Activated CD4-positive, alpha-beta T cell treated with anti-CD3 and anti-CD28 coated beads, Interleukin-2, amount 50 U/mL, for 48 hours (primary cell): ENCODE measurements around the gene ITPRID1.
A peak's percentile ranks its signal among the peaks of the same experiment; 100 is the strongest.
"Not testable (repeated sequence)": the region's sequence is repeated elsewhere in the genome, so short reads cannot be mapped to it uniquely, and the experiment has no call there.

ENCODE experiments used
- DNase-seq, 2 experiments: peaks; one replicate each; pipeline ENCODE4 v3.0.0-alpha.2; 2020

The ITPRID1 gene

DNA sequence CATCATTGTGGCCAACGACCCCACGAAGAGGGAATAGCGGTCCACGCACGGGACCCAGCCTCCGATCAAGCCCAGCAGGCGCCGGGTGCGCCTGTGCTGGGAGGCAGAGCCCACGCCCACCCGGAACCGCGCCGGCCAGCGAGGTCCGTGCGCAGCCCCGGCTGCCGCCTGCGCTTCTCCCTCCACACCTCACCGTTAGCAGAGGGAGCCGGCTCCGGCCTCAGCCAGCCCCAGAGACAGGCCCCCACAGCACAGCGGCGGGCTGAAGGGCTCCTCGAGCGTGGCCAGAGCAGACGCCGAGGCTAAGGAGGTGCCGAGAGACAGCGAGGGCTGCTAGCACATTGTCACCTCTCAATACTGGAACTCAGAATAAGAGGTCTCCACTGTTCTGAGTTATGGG lies 3.6 kb downstream of the ITPRID1 start:
- DNase-seq, result no peak

DNA sequence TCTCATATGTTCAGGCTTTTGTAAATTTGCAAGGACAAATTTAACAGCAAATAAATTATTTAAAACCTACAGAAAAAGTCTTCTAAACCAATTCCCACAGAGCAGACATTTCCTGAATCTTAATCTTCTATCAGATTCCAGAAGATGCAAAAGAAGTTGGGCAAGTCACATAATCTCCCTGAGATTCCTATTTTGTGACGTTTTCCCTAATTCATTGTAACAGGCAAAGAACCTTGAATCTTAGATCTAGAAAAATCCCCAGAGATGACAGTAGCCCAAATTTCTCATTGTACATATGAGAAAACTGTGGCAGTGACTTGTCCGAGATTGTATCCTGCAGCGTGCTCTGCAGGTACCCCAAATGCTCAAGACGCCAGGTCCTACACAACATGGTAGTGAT lies 4.9 kb downstream of the ITPRID1 start:
- no peak for DNase-seq

DNA sequence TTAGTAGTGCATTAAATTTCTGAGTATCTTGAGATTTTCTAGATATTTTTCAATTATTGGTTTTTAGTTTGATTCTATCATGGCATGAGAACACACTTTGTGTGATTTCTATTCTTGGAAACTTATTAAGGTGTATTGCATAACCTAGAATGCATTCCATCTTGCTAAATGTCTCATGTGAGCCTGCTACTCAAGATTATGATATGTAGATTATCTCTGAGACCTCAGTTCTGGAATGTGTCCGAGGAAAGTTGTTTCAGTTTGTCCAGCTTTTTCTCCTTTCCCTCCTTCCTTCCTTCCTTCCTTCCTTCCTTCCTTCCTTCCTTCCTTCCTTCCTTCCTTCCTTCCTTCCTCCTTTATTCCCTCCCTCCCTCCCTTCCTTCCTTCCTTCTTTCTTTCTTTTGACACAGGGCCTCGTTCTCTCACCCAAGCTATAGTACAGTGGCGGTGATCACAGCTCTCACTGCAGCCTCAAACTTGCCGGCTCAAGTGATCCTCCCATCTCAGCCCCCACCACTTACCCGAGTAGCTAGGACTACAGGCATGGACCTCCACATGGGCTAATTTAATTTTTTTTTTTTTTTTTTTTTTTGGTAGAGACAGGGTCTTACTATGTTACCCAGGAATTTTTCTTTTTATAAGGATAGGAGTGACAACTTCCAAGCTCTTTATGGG lies 7.6 kb downstream of the ITPRID1 start:
- DNase-seq, result no peak

DNA sequence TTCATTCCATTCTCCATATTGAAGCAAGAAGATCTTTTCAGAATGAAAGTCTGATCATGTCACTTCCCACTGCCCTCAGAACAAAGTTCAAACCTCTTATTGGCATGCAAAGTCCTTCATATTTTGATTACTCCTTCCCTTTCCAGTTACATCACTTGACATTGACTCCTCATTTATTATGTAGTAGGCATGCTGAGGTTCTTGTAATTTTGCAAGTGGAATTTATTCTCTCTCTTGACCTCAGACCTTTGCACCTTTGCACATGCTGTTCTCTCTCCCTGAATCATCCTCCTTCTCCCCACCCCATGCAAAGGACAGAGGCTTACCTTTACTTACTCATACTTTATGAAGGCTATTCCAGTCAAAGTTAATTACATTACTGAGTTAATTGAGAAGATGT lies 13.0 kb downstream of the ITPRID1 start:
- DNase-seq, result no peak

DNA sequence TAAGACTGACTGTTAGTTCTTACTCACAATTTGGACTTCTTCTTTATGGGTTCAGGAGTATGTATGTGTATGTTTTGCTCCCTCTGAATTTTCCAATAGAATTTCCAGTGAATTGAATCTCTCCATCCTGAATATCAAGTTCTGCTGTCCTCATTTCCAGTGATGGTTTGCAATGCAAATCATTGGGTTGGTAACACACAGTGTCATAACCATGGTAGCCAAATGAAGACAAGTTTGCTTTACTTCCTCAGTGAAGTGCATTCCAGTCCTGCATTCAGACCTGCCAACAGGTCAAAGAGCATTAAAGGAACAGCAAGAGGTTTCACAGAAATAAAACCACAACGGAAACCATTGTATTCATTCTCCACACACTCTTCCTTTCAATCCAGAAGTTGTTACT lies 15.2 kb downstream of the ITPRID1 start:
- DNase-seq, result no peak

DNA sequence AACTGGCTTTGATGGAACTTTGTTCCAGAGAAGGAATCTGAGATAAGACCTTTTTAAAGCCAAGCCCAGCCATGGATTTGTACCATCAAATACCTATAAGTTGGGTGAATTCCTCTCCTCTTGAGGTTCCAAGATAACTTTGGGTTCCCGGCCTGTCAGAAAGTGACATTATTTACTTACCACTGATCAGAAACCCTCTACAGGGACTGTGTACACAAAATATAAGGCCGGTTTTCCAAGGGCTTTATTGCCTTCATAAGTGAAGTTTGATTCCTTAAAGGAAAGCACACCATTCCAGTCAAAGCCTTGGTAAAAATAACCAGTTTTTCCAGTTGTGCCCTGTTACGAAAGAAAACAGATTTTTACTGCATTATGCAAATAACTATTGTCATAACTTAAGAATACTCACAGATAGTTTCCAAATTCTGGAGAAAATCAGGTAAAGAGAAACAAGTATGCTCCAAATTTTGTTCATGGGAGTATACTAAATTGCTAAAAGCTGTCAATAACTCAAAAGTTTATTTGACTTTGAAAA lies 26.8 kb downstream of the ITPRID1 start:
- not testable (repeated sequence) for DNase-seq

DNA sequence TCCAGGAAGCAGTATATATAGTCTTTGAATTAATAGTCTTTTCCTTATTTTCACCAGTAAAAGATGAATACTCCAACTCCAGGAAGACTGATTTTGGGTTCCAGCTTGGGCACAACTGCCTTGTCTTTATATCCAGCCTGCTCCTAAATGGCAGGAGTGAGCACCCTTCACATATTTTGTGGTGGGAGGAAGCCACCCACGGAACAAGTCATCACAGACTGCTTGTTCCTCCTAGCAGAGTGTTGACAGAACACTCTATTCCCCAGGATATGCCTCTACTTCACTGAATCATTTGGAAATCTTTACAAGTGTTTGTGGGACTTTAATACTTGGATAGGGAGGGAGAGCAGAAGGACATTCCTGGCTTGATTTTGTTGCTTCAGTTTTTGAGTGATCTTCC lies 31.7 kb downstream of the ITPRID1 start:
- DNase-seq, result no peak

DNA sequence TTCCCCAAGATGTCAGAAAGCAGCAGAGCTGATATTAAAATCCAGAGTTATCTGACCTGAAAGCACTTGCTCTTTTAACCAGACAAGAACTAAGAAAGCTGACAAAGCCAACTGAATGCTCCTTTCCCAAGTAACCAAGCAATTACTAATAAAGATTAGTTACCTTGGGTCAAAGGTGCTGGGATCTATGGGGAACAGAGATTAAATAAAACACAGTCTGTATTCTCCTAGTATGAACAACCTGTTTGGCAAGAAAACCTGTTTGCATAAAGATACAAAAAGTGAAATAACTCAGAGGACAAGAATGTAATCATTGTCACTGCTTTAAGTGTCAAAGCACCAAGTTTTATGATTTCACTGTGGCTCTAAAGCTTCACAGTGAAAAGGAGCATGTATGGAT lies 35.7 kb downstream of the ITPRID1 start:
- no peak for DNase-seq

DNA sequence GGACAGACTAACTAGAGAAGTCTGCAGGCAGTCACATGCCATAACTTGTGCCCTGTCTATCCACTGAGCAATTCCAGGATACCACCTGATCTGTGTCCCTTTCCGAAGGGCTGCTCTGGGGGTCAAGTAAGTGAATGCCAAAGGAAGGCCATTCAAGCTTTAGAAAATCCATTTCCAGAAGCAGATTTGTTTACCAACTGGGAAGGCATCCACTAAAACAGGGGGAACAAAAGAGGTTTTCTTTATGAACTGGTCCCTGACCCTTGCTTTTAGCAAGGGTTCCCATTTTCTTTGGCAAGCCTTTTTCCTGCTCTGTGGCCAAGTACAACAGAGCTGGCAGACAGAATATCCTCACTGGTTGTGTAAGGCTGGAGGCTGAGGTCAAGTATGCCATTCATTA lies 36.5 kb downstream of the ITPRID1 start:
- DNase-seq, result no peak

DNA sequence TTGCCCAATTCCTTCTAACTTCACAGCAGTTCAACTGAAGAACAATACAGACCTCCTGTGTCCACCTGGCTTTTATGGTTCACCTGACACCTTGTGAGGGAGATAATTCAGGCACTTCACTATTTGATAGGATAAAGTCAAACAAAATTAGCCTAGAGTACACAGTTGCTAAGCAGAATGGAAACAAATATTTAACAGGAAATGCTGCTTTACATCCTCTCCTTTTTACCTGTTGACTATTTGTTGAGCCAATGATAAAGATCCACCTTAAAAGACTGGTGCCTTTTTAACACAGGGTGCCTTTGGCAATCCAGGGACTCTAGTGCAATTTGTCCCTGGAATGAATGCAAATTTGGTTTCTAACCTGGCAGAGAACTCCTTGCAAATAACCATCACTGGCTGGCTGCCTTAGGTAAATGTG lies 39.8 kb downstream of the ITPRID1 start:
- no peak for DNase-seq

DNA sequence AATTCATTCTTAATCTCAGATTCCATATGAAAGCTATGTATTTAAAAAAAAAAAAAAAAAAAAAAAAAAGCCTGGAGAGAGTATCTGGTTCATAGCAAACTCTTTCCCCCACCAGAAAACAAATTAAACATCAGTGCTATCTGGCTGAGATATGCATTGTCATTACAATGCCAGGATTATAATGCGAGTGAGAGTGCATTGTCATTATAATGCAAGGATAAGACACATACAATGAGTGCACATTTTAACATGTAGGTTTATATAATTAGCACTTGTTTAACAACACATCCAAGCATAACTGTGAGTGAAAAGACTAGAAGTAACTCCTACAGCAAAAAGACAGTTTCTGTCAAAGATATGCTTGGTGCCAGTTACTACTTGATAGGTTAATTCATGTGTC lies 48.1 kb downstream of the ITPRID1 start:
- no peak for DNase-seq

DNA sequence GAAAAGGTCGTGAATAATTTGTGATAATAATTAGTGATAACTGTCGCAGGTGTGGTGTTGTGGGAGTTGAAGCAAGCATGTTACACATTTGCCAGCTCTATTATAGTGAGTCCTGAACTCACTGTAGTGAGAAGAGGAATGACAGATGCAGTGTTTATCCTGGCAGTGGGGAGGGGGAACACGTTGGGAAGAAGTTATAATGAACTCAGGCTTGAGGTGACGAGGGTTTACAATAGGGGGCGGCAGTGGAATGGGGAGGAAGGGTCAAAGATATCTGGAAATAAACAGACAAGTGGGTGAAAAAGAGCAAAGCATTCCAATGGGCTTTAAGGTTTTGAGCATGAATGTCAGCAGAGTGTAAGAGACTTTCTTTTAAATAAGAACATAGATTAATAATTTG lies 49.6 kb downstream of the ITPRID1 start:
- DNase-seq, result no peak

DNA sequence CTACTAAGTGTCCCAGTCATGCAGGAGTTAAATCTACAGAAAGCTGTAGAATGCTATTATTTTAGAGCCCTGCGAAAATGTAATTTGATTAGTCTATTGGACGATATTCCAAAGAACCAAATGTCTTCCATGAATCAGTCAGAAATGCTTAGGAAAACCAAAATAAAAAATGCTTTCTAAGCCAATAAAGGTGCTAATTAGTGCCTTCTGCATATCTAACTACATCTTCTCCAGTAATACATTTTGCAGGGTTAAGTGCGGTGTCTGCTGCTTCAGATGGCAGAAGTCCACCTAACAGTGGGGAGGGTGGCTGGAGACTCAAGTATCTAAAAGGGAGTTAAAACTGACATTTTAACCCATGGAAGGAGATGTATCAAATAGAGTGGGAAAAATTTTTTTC lies 50.1 kb downstream of the ITPRID1 start:
- no peak for DNase-seq

DNA sequence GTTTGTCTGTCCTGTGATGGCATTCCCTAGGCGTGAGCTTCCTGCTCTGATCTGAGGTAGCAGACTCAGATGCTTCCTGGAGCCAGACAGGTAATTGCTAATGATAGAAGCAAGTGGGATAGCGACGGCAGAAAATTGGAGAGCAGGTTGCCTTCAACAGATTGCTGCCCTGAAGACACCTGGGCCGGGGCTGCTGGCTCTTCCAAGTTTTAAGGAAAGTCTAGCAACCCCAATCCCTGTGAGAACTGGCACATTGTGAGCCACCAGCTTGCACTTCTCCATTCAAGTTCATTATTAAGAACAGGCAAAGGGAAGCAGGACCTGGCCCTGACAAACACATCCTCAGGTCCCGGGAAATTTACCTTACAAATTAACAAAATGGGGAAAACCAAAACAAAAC lies 50.8 kb downstream of the ITPRID1 start:
- DNase-seq, result no peak

DNA sequence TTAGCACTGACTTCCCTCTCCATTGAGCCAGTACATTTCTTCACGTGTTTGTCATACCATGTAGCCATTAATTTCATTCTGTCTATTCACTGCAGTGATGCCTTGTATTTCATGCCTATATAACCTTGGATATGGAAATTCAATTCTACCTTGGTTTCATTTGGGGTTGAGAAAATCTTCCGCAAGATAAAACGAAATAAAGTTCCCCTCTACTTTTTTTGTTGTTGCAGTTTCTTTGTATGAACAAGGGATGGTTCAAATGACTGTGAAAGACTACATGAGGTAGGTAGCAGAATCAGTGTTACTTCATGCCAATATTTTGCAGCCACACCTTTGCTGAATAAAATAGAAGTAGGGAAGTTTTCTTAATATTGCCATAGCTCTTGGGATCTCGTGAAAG lies 55.6 kb downstream of the ITPRID1 start:
- DNase-seq, result no peak

DNA sequence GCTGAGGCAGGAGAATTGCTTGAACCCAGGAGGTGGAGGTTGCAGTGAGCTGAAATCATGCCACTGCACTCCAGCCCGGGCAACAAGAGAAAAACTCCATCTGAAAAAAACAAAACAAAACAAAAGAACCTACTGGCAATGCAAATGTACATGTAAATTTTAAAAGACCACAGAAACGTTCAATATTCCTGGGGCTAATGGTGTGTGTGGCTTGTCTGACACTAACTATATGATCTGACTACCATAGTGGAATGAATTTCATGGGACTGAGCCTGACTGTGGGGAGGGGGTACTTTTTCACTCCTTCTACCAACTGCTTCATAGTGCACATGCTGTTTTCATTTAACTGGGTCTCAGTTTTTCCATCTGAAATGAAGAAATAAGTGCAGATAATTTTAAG lies 69.6 kb downstream of the ITPRID1 start:
- no peak for DNase-seq

DNA sequence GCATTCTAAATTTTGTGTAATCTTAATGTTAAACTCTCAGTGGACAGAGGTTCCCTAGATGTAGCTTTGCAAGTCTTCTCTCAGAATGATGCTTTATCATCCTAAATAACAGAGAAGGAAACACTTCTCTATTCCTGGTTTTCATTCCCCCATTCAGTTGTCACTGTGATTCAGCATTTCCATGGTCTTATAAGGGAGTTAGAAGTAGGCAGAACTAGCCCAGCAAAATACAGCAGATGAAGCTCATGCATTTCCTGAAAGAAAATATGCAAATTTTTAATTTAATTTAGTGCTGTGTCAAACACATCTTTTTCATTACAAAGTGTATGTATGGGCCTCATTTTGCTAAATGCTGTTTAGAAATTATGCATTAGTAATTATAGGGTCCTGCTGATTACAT lies 70.1 kb downstream of the ITPRID1 start:
- DNase-seq, result no peak

DNA sequence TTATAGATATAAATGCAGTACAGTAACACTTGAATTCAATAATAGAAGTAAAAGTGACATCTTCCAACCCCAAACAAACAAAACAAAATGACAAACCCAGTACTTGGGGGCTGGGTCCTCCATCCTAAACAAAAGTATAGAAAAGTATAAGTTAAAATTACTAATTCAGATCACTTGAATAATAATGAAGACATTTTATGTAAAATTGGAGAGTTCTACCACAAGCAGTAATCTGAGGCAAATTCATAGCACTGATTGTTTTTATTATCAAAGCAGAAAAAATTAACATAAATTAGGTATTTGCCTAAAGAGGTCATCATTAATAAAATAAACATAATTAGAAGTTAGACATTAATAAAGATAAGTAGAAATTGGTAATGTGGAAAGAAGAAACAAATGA lies 81.5 kb downstream of the ITPRID1 start:
- DNase-seq, result no peak

DNA sequence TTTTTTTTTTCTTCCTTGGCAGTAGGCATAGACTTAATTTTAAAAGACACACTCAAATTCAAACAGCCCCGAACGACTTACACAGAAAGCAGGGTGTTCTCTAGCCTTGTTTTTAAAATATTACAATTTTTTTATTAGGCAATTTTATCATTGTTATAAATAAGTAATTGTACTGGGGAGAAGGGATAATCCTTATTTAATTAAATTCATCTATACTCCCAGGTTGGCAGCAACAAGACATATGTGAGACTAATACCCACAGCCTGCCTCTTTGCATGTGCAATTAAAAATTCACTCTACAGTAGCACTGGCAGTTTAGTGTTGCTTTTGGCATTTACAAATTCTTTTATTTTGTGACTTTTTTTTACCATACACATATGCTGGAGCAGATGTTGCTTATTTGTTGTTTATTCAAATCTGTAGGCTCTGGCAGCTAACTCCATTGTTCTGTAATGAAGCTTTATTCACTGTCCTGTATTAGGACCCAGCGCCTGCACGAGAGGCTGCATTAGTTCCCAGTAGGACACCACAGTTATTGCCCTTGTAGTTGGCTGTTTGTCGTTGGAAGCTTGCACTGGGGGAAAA lies 88.2 kb downstream of the ITPRID1 start:
- DNase-seq, result no peak

DNA sequence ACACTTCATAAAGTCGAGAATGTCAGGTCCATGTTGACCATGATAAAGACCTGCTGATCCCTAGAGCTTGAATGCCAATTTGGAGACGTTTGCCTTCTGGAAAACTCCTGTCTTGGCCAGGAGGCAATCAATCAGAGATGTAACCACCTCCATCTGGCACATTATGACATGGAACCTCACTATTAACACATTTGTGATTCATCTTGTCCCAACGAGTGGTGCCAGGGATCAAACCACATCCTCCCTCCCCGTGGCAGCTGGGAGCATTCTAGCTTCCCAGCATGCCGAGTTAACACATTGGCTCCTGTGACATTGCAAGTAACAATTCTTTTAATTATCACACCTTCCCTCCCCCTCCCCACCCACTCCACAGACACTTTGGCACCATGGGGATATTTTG lies 89.2 kb downstream of the ITPRID1 start:
- DNase-seq, result no peak

DNA sequence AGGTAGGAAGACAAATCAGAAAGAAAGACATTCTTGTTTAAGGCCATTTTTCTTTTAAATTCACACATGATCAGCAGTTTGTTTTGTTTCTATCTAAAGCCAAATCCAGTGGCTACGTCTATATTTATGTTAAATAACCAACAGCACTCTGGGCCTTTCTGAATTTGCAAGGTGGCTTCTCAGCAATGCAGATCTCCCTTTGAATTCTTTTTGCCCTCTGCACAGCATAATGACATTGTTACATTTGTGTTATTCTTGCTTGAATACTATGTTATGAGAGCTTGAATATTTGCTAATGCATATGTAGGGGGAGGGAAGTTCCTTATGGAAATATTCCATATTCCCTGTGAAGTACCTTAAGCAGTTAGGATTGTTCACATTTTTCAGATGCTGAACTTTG lies 99.7 kb downstream of the ITPRID1 start:
- DNase-seq, result no peak

DNA sequence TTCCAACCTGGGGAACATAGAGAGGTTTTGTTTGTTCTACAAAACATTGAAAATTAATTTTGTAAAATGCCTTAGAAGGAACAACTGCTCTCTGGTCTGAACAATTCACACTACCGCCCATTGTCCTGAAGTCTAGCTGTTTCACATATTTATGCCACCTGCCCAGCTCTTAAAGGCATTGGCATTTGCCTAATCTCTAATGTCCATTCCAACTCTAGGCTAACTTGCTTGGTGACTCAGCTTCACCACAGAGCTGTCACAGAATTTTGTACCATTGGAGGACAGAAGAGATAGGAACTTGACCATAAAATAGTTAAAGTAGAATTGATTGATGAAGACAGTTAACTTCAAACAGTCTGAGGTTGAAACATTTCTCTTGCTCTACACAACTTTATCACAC lies 119.6 kb downstream of the ITPRID1 start:
- no peak for DNase-seq

DNA sequence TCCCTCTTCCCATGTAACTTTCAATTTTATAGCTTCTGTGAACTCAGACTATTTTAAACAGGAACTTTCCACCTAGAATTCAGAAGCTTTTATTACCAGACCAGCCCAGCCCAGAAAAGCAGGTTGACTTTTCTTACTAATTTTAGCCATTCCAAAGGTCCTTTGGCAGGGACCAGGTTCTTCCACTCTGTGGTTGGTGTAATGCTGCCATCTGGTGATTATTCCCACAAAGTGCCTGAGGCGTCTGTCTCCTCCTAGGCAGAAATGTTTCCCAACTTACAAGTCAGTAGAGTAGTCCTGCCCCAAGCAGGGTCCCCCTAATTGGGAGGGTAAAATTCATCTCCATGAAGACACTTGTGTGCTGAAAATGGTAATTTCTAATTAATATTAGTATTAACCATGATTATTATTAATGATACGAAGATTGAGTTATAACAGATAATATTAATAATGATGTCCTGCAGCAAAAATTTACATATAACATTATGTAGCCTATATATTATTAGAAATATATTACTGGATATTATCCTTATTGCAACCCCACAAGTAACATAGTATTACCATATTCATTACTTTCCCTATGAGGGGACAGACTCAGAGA lies 120.1 kb downstream of the ITPRID1 start:
- DNase-seq, result peak in 1 of 2 experiments; percentile 4

DNA sequence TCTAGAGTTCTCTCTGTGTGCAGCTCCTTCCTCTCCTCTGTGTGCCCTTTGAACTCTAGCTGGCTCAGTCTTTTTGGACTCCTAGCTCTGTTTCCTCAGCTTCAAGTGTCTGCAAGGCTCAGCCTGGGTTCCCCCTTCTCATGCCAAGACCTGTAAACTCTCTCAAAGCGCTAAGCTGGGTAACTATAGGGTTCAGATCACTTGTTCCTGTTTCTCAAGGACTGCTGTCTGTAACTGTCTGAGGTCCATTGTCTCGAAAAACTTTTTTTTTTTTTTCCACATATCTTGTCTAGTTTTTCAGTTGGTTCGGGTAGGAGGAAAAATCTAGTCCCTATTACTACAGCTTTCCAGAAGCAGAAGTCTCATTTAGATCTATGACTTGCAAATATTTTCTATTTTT lies 126.5 kb downstream of the ITPRID1 start:
- no peak for DNase-seq

DNA sequence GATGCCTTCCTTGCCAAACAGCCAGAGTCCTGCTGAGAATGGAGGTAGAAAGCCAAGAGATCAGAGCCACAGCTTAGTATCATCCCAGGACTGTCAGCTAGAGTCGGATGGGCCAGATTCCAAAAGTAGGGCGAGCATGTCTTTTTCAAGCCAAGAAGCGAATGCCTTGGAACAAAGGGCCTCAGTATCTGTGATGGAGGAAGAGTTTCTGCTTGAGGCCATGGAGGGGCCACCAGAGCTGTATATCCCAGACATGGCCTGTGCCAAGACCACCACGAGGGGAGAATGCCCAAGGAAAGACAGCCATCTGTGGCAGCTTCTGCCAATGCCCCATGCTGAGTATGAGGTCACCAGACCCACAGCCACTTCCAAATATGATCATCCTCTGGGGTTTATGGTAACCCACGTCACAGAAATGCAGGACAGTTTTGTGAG lies 128.8 kb downstream of the ITPRID1 start:
- DNase-seq, result no peak
